Immature natural killer cell (primary cell): ENCODE measurements around the gene FRMD3. TPM values are rescaled to one million over a fixed set of nuclear protein-coding genes. Genes with fewer than 3 reads are reported as not detected.
A peak's percentile ranks its signal among the peaks of the same experiment; 100 is the strongest.

Source experiments
- DNase-seq, 3 donors: peaks; one replicate each; pipeline ENCODE4 v3.0.0; 2022; ENCODE audit warnings: mixed read lengths in 1 of 3
- H3K27ac Mint-ChIP-seq, 6 donors: one replicate each; pipeline ENCODE4 v1.8.0; 2020; ENCODE audit warnings: mixed read lengths in 6 of 6, mild to moderate bottlenecking in 5 of 6, inconsistent platforms in 4 of 6, moderate library complexity in 3 of 6
- H3K27me3 Mint-ChIP-seq, 3 donors: one replicate each; pipeline ENCODE4 v1.8.0; 2020 to 2021; ENCODE audit warnings: low read depth in 3 of 3, mild to moderate bottlenecking in 3 of 3, mixed read lengths in 3 of 3, moderate library complexity in 3 of 3, inconsistent platforms in 1 of 3
- H3K36me3 Mint-ChIP-seq, 3 donors: one replicate each; pipeline ENCODE4 v1.8.0; 2020; ENCODE audit warnings: mixed read lengths in 3 of 3, inconsistent platforms in 2 of 3, mild to moderate bottlenecking in 2 of 3
- H3K4me1 Mint-ChIP-seq, 2 donors: one replicate each; pipeline ENCODE4 v1.8.0; 2020; ENCODE audit warnings: inconsistent platforms in 2 of 2, mild to moderate bottlenecking in 2 of 2, mixed read lengths in 2 of 2, moderate library complexity in 1 of 2
- H3K4me3 Mint-ChIP-seq, 5 donors: one replicate each; pipeline ENCODE4 v1.8.0; 2020; ENCODE audit warnings: mild to moderate bottlenecking in 5 of 5, mixed read lengths in 5 of 5, inconsistent platforms in 3 of 5, moderate library complexity in 3 of 5
- H3K9me3 Mint-ChIP-seq, 6 donors: one replicate each; pipeline ENCODE4 v1.8.0; 2020; ENCODE audit warnings: mild to moderate bottlenecking in 6 of 6, mixed read lengths in 6 of 6, inconsistent platforms in 4 of 6, moderate library complexity in 3 of 6
- polyA plus RNA-seq, 3 donors: library from polyadenylated mRNA; unstranded; fragments of 300-500 nt; fragmentation: Illumina TruSeq; gene quantifications; one replicate each; pipeline ENCODE4 v1.2.3, GENCODE V29; 2021

The FRMD3 gene
- polyA plus RNA-seq, 3 donors from 2014 or later, result 1.1 to 2.6 TPM; not detected in 1

DNA sequence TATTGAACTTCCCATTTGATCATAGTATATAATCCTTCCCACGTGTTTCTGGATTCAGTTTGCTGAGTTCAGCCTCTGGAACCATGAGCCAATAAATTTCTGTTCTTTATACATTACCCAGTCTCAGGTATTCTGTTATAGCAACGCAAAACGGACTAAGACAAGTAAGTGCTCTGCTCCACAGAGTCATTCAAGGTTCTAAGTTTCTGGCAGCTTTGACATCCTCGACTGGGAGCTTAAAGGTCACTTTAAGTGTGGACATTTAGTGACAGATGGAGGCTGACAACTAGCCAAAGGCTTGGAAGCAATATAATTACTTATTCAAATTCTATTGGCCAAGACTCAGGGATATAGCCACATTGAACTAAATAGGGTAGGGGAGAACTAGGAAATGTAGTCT, 297.5 kb downstream of the FRMD3 start:
- peaks cover 0 to 10% (median 10%) of the 10 kb centered on the region in 3 donors for H3K36me3 Mint-ChIP-seq
- peaks cover 0 to 19% (median 2%) of the 10 kb centered on the region in 6 donors for H3K9me3 Mint-ChIP-seq
- H3K4me3 Mint-ChIP-seq, result no peak overlapping the region
- H3K27ac Mint-ChIP-seq, result no peak overlapping the region
- DNase-seq, result no peak
- no peaks in the 10 kb centered on the region for H3K4me1 Mint-ChIP-seq
- H3K27me3 Mint-ChIP-seq, result peaks cover 0 to 2% (median 0%) of the 10 kb centered on the region in 3 donors

DNA sequence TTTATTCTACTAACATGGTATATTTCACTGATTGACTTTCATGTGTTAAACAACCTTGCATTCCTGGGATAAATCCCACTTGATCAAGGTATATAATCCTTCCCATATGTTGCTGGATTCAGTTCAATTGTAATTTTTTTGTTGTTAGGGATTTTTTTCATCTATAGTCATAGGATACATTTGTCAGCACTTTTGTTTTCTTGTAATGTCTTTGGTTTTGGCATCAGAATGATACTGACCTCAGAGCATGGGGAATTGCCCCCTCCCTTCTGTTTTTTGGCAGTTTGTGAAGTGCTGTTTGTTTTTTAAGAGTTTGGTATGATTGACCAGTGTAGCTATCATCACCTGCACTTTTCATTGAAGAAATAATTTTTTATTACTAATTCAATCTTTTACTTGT, 298.5 kb downstream of the FRMD3 start:
- no peak for DNase-seq
- Mint-ChIP-seq H3K36me3 (peaks cover 0 to 10% (median 10%) of the 10 kb centered on the region in 3 donors), H3K9me3 (peaks cover 0 to 19% (median 2%) of the 10 kb centered on the region in 6 donors), H3K27me3 (peaks cover 0 to 2% (median 0%) of the 10 kb centered on the region in 3 donors), H3K4me1 (no peaks in the 10 kb centered on the region), H3K27ac (no peak overlapping the region), H3K4me3 (no peak overlapping the region)

DNA sequence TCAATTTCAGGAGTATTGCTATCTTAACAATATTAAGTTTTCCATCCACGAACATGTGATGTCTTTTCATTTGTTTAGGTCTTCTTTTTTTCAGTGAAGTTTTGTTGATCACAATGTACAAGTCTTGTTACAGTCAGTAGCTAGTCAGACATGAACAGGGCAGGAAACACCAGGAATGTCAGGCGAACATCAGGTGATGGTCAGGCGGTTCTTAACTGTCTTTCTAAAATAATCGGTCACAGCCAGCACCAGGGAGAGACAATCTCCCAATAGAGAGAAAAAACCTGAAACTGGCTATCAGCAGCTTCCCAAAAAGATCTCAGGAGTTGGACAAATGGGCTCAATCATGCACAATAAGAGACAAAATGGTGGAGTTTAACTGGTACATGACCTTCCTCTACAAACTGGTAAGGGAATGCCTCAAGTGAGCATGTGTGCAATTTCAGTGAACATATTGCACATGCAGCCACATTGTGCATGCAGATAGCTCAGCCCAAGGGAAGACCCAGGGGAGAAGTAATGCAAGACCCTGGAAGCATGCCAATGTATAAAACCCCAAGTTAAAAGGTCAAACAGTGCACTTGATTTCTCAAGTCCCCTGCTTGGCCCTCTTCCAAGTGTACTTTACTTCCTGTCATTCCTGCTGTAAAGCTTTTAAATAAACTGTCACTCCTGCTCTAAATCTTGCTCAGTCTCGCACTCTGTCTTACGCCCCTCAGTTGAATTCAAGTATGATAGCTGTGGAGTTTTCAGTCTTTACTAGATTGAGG, 299.1 kb downstream of the FRMD3 start:
- peaks cover 0 to 19% (median 2%) of the 10 kb centered on the region in 6 donors for H3K9me3 Mint-ChIP-seq
- H3K27ac Mint-ChIP-seq, result no peak overlapping the region
- peaks cover 0 to 10% (median 4%) of the 10 kb centered on the region in 3 donors for H3K36me3 Mint-ChIP-seq
- no peak for DNase-seq
- no peak overlapping the region for H3K4me3 Mint-ChIP-seq
- H3K4me1 Mint-ChIP-seq, result no peaks in the 10 kb centered on the region
- H3K27me3 Mint-ChIP-seq, result peaks cover 0 to 2% (median 0%) of the 10 kb centered on the region in 3 donors

GRCh38 chr9:83236029-83236696, 302.0 kb downstream of the FRMD3 start:
- Mint-ChIP-seq H3K4me1 (no peaks in the 10 kb centered on the region), H3K4me3 (no peak overlapping the region), H3K36me3 (no peaks in the 10 kb centered on the region), H3K27me3 (peaks cover 0 to 2% (median 2%) of the 10 kb centered on the region in 3 donors), H3K9me3 (peaks cover 0 to 7% (median 0%) of the 10 kb centered on the region in 6 donors), H3K27ac (no peak overlapping the region)
- no peak for DNase-seq

- Mint-ChIP-seq H3K9me3 (peaks cover 0 to 7% (median 0%) of the 10 kb centered on the region in 6 donors), H3K4me3 (no peak overlapping the region), H3K27me3 (peaks cover 0 to 2% (median 2%) of the 10 kb centered on the region in 3 donors), H3K36me3 (no peaks in the 10 kb centered on the region), H3K27ac (no peak overlapping the region), H3K4me1 (no peaks in the 10 kb centered on the region)
- DNase-seq, result no peak
These were observed 302.7 kb downstream of the FRMD3 start for GRCh38 chr9:83235526-83235925.

DNA sequence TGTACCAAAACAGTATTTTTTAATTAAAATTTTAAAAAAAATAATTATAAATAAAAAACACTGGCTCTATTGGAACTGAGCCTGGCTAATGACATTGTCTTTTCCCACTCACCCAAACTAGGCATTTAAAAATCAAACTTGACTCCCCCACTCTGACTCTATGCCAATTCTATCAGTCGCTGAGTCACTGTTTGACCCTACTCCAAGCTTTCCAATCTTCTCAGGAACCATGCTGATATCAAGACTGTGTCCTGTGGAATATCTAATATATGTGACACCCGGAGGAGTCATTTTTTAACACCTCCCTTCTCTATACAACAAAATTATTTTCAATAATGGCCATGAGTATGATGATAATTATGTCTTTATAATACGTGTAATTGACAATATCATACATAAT, 303.7 kb downstream of the FRMD3 start:
- DNase-seq, result no peak
- Mint-ChIP-seq H3K36me3 (no peaks in the 10 kb centered on the region), H3K27me3 (peaks cover 0 to 2% (median 2%) of the 10 kb centered on the region in 3 donors), H3K27ac (no peak overlapping the region), H3K9me3 (peaks cover 0 to 9% (median 0%) of the 10 kb centered on the region in 6 donors), H3K4me1 (no peaks in the 10 kb centered on the region), H3K4me3 (no peak overlapping the region)

GRCh38 chr9:83233647-83234046, 304.6 kb downstream of the FRMD3 start:
- no peak overlapping the region for H3K27ac Mint-ChIP-seq

DNA sequence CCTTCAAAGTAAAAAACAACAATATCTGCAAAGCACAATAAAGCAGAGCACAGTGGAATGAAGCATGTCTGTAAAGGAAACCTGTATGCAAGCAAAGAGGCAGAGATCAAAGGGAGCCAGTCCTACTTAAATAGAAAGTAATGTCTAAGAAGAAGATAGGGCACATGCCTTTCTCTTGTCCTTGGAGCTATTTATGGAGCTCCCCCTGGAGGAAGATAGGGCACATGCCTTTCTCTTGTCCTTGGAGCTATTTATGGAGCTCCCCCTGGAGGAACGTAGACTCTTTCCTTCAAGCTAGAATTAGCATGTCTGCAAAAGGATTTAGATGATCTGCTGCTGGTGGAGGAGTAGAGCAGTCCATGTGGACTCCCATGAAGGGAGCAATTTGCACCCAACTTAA, 307.2 kb downstream of the FRMD3 start:
- peaks cover 0 to 9% (median 0%) of the 10 kb centered on the region in 6 donors for H3K9me3 Mint-ChIP-seq
- no peak overlapping the region for H3K27ac Mint-ChIP-seq

More at GRCh38 chr9:83233647-83234046, 304.6 kb downstream of the FRMD3 start:
- Mint-ChIP-seq H3K4me1 (no peaks in the 10 kb centered on the region), H3K27me3 (peaks cover 0 to 2% (median 0%) of the 10 kb centered on the region in 3 donors), H3K9me3 (peaks cover 0 to 9% (median 0%) of the 10 kb centered on the region in 6 donors), H3K36me3 (no peaks in the 10 kb centered on the region), H3K4me3 (no peak overlapping the region)
- DNase-seq, result no peak

DNA sequence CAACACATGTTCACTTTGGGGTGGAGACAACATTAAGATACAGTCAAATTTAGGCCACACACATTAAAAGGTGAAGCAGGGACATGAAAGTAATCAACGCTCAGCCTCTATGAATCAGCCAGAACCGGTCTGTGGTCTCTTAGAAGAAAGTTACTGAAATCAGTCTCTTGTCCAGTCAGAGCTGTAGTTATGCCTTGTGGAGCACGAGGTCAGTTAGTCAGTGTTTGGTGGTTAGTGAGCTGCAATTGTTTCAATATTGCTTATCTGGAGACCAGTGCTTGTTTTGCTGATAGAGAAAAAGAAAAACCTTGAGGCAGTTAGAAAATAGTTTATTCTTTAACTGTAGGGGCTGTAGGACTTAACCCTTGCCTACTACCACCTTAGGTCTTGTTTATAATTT, 317.5 kb downstream of the FRMD3 start:
- Mint-ChIP-seq H3K4me1 (peaks cover 5 to 7% of the 10 kb centered on the region in 2 donors), H3K27ac (no peak overlapping the region), H3K4me3 (no peak overlapping the region), H3K9me3 (peaks cover 0 to 7% (median 0%) of the 10 kb centered on the region in 6 donors), H3K27me3 (peaks cover 5 to 9% (median 8%) of the 10 kb centered on the region in 3 donors), H3K36me3 (no peaks in the 10 kb centered on the region)
- DNase-seq, result no peak

More for the DNA sequence above, 307.2 kb downstream of the FRMD3 start:
- H3K36me3 Mint-ChIP-seq, result no peaks in the 10 kb centered on the region
- peaks cover 0 to 2% (median 0%) of the 10 kb centered on the region in 3 donors for H3K27me3 Mint-ChIP-seq
- H3K4me1 Mint-ChIP-seq, result no peaks in the 10 kb centered on the region
- no peak overlapping the region for H3K4me3 Mint-ChIP-seq
- DNase-seq, result no peak

GRCh38 chr9:83219924-83220438, 318.2 kb downstream of the FRMD3 start:
- peaks cover 5 to 9% (median 8%) of the 10 kb centered on the region in 3 donors for H3K27me3 Mint-ChIP-seq
- DNase-seq, result no peak
- H3K4me1 Mint-ChIP-seq, result peaks cover 5 to 7% of the 10 kb centered on the region in 2 donors
- H3K36me3 Mint-ChIP-seq, result no peaks in the 10 kb centered on the region
- H3K27ac Mint-ChIP-seq, result no peak overlapping the region
- peak overlapping the region; percentile 2 to 82 (median 73) for H3K4me3 Mint-ChIP-seq
- peaks cover 0 to 7% (median 0%) of the 10 kb centered on the region in 6 donors for H3K9me3 Mint-ChIP-seq

- Mint-ChIP-seq H3K9me3 (peaks cover 0 to 7% (median 0%) of the 10 kb centered on the region in 6 donors), H3K27ac (no peak overlapping the region)
These were observed 318.9 kb downstream of the FRMD3 start for GRCh38 chr9:83219154-83219923.

GRCh38 chr9:83218411-83219090, 319.6 kb downstream of the FRMD3 start:
- Mint-ChIP-seq H3K27ac (no peak overlapping the region), H3K4me1 (peaks cover 5 to 7% of the 10 kb centered on the region in 2 donors), H3K9me3 (peaks cover 0 to 9% (median 0%) of the 10 kb centered on the region in 6 donors), H3K36me3 (no peaks in the 10 kb centered on the region), H3K4me3 (peak overlapping the region in 1 of 5 donors; percentile 1), H3K27me3 (peaks cover 5 to 9% (median 8%) of the 10 kb centered on the region in 3 donors)
- no peak for DNase-seq

More at GRCh38 chr9:83219154-83219923, 318.9 kb downstream of the FRMD3 start:
- Mint-ChIP-seq H3K36me3 (no peaks in the 10 kb centered on the region), H3K4me3 (peak overlapping the region; percentile 2 to 82 (median 73)), H3K4me1 (peaks cover 5 to 7% of the 10 kb centered on the region in 2 donors), H3K27me3 (peaks cover 5 to 9% (median 8%) of the 10 kb centered on the region in 3 donors)
- no peak for DNase-seq
